ENCODE data around the gene MED13. TPM values are rescaled to one million over a fixed set of nuclear protein-coding genes. Genes with fewer than 3 reads are reported as not detected.
A peak's percentile ranks its signal among the peaks of the same experiment; 100 is the strongest.
"Not testable (repeated sequence)": the region's sequence is repeated elsewhere in the genome, so short reads cannot be mapped to it uniquely, and the experiment has no call there.

Gene MED13
- total RNA-seq, 2 donors from 2014 or later, result 66.0 to 67.7 TPM

- peak; percentile 19 for DNase-seq
- H3K4me1 ChIP-seq (ENCODE audit: control insufficient read depth, insufficient read depth, low read length), result peaks cover 4% of the 10 kb centered on the region
- TF ChIP-seq, protein P1, sequence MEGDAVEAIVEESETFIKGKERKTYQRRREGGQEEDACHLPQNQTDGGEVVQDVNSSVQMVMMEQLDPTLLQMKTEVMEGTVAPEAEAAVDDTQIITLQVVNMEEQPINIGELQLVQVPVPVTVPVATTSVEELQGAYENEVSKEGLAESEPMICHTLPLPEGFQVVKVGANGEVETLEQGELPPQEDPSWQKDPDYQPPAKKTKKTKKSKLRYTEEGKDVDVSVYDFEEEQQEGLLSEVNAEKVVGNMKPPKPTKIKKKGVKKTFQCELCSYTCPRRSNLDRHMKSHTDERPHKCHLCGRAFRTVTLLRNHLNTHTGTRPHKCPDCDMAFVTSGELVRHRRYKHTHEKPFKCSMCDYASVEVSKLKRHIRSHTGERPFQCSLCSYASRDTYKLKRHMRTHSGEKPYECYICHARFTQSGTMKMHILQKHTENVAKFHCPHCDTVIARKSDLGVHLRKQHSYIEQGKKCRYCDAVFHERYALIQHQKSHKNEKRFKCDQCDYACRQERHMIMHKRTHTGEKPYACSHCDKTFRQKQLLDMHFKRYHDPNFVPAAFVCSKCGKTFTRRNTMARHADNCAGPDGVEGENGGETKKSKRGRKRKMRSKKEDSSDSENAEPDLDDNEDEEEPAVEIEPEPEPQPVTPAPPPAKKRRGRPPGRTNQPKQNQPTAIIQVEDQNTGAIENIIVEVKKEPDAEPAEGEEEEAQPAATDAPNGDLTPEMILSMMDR (conservative IDR thresholded peaks at IDR 0.05), result no peak
- no peak overlapping the region for H3K27ac Mint-ChIP-seq
- no peak overlapping the region for H3K4me3 ChIP-seq (ENCODE audit: low read length)
- H3K36me3 Mint-ChIP-seq (ENCODE audit: low read depth), result no peaks in the 10 kb centered on the region
- H3K27ac ChIP-seq (ENCODE audit: low read depth, low read length), result no peak overlapping the region
- 95 to 97% methylated on average over 4 to 12 of the region's 13 CpGs for WGBS, 2 experiments (ENCODE audit: insufficient coverage in 1 of 2, insufficient read length in 1 of 2)
- peaks cover 9% of the 10 kb centered on the region for H3K9me3 Mint-ChIP-seq
- H3K36me3 ChIP-seq (ENCODE audit: control insufficient read depth, insufficient read depth, low read length), result no peaks in the 10 kb centered on the region
- no peaks in the 10 kb centered on the region for H3K27me3 ChIP-seq (ENCODE audit: control insufficient read depth, insufficient read depth, low read length, poor library complexity, severe bottlenecking)
- H3K27me3 Mint-ChIP-seq (ENCODE audit: insufficient read depth), result peaks cover 1% of the 10 kb centered on the region
- H3K4me1 Mint-ChIP-seq, result peaks cover 6% of the 10 kb centered on the region
- H3K9me3 ChIP-seq (ENCODE audit: control insufficient read depth, low read length), result no peaks in the 10 kb centered on the region
- H3K9ac ChIP-seq (ENCODE audit: extremely low read depth, low read length, poor library complexity, severe bottlenecking), result no peak overlapping the region
- no peak overlapping the region for H3K4me3 Mint-ChIP-seq
Observed at GRCh38 chr17:62076864-62077788, 12.0 kb upstream of the MED13 start.

- Histone ChIP-seq H3K36me3 (ENCODE audit: control insufficient read depth, insufficient read depth, low read length) (no peaks in the 10 kb centered on the region), H3K4me3 (ENCODE audit: low read length) (no peak overlapping the region), H3K27me3 (ENCODE audit: control insufficient read depth, insufficient read depth, low read length, poor library complexity, severe bottlenecking) (no peaks in the 10 kb centered on the region), H3K27ac (ENCODE audit: low read depth, low read length) (no peak overlapping the region), H3K4me1 (ENCODE audit: control insufficient read depth, insufficient read depth, low read length) (peaks cover 4% of the 10 kb centered on the region), H3K9me3 (ENCODE audit: control insufficient read depth, low read length) (no peaks in the 10 kb centered on the region), H3K9ac (ENCODE audit: extremely low read depth, low read length, poor library complexity, severe bottlenecking) (no peak overlapping the region)
- TF ChIP-seq, protein P1 (conservative IDR thresholded peaks at IDR 0.05), result no peak
- no peak overlapping the region for H3K4me3 Mint-ChIP-seq
- H3K9me3 Mint-ChIP-seq, result peaks cover 9% of the 10 kb centered on the region
- H3K27ac Mint-ChIP-seq, result no peak overlapping the region
- peak; percentile 52 for DNase-seq
- H3K4me1 Mint-ChIP-seq, result peaks cover 6% of the 10 kb centered on the region
- no peaks in the 10 kb centered on the region for H3K36me3 Mint-ChIP-seq (ENCODE audit: low read depth)
- 86 to 93% methylated on average over 2 to 3 of the region's 3 CpGs for WGBS, 2 experiments (ENCODE audit: insufficient coverage in 1 of 2, insufficient read length in 1 of 2)
- peaks cover 1% of the 10 kb centered on the region for H3K27me3 Mint-ChIP-seq (ENCODE audit: insufficient read depth)
Observed at GRCh38 chr17:62075308-62075815, 10.3 kb upstream of the MED13 start.

DNA sequence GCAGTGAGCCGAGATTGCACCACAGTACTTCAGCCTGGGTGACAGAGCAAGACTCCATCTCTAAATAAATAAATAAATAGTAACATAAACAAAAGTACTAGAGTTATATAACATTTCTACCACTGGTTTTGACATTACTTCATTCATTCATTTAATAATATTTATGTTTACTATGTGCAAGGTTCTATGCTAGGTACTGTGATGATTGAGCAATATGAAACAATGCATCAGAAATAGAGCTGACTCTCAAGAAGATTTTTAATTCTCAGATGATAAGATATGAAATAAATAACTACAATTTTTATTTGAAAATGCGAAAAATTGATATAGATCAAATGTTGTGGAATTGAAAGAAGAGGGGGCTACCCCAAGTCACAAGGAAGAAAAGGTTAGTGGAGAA, 8.9 kb upstream of the MED13 start:
- Histone ChIP-seq H3K27me3 (ENCODE audit: control insufficient read depth, insufficient read depth, low read length, poor library complexity, severe bottlenecking) (no peaks in the 10 kb centered on the region), H3K9ac (ENCODE audit: extremely low read depth, low read length, poor library complexity, severe bottlenecking) (no peak overlapping the region), H3K9me3 (ENCODE audit: control insufficient read depth, low read length) (no peaks in the 10 kb centered on the region), H3K27ac (ENCODE audit: low read depth, low read length) (no peak overlapping the region), H3K36me3 (ENCODE audit: control insufficient read depth, insufficient read depth, low read length) (no peaks in the 10 kb centered on the region), H3K4me3 (ENCODE audit: low read length) (no peak overlapping the region), H3K4me1 (ENCODE audit: control insufficient read depth, insufficient read depth, low read length) (peaks cover 4% of the 10 kb centered on the region)
- Mint-ChIP-seq H3K27me3 (ENCODE audit: insufficient read depth) (peaks cover 1% of the 10 kb centered on the region), H3K4me1 (peaks cover 6% of the 10 kb centered on the region), H3K36me3 (ENCODE audit: low read depth) (no peaks in the 10 kb centered on the region), H3K27ac (no peak overlapping the region), H3K9me3 (peaks cover 9% of the 10 kb centered on the region), H3K4me3 (no peak overlapping the region)
- TF ChIP-seq, protein P1 (conservative IDR thresholded peaks at IDR 0.05), result no peak
- DNase-seq, result no peak
- 91 to 100% methylated on average over 1 to 2 of the region's 2 CpGs for WGBS, 2 experiments (ENCODE audit: insufficient coverage in 1 of 2, insufficient read length in 1 of 2)

GRCh38 chr17:62072855-62073254, 7.8 kb upstream of the MED13 start:
- WGBS, 2 experiments (ENCODE audit: insufficient coverage in 1 of 2, insufficient read length in 1 of 2), result 91 to 95% methylated on average over 7 to 20 of the region's 21 CpGs

More at GRCh38 chr17:62072855-62073254, 7.8 kb upstream of the MED13 start:
- H3K9me3 Mint-ChIP-seq; H3K9me3 ChIP-seq (ENCODE audit: control insufficient read depth, low read length); H3K9ac ChIP-seq (ENCODE audit: extremely low read depth, low read length, poor library complexity, severe bottlenecking); H3K4me1 ChIP-seq (ENCODE audit: control insufficient read depth, insufficient read depth, low read length); H3K36me3 Mint-ChIP-seq (ENCODE audit: low read depth); H3K27ac ChIP-seq (ENCODE audit: low read depth, low read length); H3K36me3 ChIP-seq (ENCODE audit: control insufficient read depth, insufficient read depth, low read length); H3K27ac Mint-ChIP-seq; DNase-seq; H3K4me1 Mint-ChIP-seq; H3K27me3 ChIP-seq (ENCODE audit: control insufficient read depth, insufficient read depth, low read length, poor library complexity, severe bottlenecking); H3K4me3 ChIP-seq (ENCODE audit: low read length); H3K4me3 Mint-ChIP-seq; H3K27me3 Mint-ChIP-seq (ENCODE audit: insufficient read depth): not testable (repeated sequence)

All from endodermal cell (in vitro differentiated cells).